D721Med (cell line): ENCODE data around the gene COX7A2L.

Experiments
- DNase-seq: peaks from one replicate; pipeline ENCODE4 v3.0.0; 2011; ENCODE audit warnings: low spot score; ENCODE audit not compliant: insufficient read length
- FAIRE-seq: peaks from 2 replicates; lab custom pipeline; 2011; peaks lifted over from hg19 to GRCh38; lab: Jason Lieb, UNC
- TF ChIP-seq, protein P1 (sequence below): IDR thresholded peaks from 2 replicates; pipeline ENCODE4 v1.5.1; 2012; ENCODE audit warnings: mild to moderate bottlenecking, control low read depth; ENCODE audit not compliant: insufficient read depth; ENCODE audit errors: missing control alignments

Gene COX7A2L

DNA sequence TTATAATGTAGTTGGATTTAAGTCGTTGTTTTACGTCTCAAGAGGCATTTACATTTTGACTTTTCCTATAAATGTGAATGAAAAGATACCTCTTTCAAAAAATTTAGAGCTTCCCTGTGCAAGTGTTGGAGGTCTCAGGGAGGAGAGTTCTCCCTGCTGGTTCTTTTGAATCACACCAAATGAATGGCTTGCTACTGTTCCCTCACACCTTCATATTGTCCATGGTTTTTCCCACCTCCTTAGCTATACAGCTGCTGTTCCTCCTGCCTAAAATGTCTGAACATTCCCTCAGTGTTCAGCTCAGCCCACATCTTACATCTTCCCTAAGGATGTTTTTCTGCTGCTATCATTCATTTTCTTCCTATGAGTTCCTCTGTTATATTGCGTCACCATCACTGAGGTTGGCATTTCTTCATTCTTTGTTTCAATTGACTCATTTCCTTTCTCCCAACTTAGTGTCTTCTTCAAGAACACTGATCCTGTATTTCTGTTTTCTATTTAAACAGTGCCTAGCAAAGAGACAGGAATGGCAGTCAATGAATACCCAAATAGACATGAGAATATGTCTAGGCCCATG lies 46.0 kb downstream of the COX7A2L start:
- TF ChIP-seq, protein P1, sequence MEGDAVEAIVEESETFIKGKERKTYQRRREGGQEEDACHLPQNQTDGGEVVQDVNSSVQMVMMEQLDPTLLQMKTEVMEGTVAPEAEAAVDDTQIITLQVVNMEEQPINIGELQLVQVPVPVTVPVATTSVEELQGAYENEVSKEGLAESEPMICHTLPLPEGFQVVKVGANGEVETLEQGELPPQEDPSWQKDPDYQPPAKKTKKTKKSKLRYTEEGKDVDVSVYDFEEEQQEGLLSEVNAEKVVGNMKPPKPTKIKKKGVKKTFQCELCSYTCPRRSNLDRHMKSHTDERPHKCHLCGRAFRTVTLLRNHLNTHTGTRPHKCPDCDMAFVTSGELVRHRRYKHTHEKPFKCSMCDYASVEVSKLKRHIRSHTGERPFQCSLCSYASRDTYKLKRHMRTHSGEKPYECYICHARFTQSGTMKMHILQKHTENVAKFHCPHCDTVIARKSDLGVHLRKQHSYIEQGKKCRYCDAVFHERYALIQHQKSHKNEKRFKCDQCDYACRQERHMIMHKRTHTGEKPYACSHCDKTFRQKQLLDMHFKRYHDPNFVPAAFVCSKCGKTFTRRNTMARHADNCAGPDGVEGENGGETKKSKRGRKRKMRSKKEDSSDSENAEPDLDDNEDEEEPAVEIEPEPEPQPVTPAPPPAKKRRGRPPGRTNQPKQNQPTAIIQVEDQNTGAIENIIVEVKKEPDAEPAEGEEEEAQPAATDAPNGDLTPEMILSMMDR: no peak
- DNase-seq: no peak
- FAIRE-seq: no peak

DNA sequence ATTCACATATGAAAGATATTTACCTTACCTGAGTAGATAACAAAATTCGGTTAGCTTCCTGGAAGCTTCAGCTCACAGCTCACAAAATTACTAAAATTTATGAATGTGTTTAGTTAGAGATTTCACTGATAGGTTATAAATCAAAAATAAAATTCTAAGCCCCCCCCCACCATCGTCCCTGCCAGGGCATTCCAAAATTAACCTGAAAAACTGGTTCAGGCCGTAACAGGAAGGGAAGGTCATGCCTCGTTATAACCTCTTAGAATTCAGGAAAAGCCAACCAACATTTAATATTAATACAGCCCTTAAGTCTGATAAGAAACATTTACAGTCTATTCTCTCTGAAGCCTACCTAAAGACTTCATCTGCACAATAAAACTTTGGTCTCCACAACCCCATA lies 48.9 kb downstream of the COX7A2L start:
- FAIRE-seq: no peak
- TF ChIP-seq, protein P1: no peak
- no peak for DNase-seq

DNA sequence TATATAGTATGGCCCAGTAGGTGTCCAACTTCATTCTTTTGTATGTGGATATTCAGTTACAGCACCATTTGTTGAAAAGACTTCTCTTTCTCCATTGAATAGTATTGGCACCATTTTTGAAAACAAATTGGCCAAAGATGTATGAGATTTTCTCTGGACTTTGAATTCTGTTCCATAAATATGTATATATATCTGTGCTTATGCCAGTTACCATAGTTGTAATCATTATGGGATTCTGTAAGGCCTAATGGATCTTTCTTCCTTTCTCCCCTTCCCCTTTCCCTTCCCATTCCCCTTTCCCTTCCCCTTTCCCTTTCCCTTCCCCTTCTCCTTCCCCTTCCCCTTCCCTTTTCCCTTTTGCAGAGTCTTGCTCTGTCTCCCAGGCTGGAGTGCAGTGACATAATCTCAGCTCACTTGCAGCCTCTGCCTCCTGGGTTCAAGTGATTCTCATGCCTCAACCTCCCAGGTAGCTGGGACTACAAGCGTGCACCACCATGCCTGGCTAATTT lies 51.0 kb downstream of the COX7A2L start:
- TF ChIP-seq, protein P1: no peak
- no peak for DNase-seq
- no peak for FAIRE-seq

DNA sequence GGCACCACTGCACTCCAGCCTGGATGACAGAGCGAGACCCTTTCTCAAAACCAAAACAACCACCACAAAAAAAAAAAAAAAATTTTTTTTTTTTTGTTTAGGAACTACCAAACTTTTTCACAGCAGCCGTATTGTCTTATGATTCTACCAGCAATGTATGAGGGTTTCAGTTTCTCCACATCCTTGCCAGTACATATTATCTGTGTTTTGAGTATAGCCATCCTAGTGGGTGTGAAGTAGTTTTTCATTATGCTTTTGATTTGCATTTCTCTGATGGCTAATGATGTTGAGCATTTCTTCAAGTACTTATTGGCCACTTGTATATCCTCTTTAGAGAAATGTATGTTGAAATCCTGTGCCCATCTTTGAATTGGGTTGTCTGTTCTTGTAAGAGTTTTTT lies 51.7 kb downstream of the COX7A2L start:
- DNase-seq (no peak), FAIRE-seq (no peak)
- TF ChIP-seq, protein P1: no peak

DNA sequence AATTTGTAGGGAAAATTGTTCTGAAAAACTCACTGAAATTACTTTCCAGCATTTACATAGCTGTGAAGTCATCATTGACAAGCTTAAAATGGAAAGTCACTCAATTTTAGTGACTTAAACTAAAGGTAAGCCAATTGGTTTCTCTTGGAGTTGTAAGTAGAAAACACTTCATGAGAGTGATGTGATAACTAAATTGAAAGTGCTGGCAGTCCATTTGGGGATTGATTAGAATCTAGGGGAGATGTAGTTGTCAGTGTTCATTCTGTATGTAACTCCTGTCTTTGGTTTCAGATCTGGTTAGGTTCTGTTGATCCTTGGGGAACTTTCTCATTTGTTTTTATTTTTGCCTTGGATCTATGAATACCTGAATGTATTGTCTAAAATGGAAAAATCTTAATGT lies 53.8 kb downstream of the COX7A2L start:
- DNase-seq: no peak
- no peak for FAIRE-seq
- TF ChIP-seq, protein P1: no peak

DNA sequence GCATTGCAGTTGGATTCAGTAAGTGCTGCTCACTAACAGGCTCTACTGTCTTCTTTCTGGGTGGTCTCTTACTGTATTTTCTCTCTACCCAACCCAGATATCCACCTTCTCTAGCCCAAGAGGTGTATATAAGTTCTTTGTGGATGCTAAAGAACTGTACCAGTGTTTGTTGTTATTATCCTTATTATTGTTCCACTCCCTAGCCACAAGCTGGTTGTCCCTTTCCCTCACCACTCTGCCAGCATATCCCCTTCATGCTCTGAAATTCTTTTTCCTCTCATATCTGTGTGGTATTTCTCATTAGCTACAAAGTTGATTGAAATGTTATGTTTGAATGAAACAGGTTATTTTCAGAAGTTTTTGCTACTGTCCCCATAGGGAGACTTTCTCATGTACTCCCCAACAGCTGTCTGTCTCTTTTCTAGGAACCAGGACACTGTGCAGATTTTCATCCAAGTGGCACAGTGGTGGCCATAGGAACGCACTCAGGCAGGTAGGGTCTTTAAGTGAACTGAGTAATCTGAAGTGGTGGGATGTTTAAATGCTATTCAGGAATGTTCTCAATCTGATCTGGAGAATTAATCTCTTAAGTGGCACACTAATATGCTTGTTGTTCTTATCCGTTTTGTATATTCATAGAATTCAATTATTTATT lies 56.8 kb downstream of the COX7A2L start:
- no peak for FAIRE-seq
- DNase-seq: no peak
- TF ChIP-seq, protein P1: no peak

DNA sequence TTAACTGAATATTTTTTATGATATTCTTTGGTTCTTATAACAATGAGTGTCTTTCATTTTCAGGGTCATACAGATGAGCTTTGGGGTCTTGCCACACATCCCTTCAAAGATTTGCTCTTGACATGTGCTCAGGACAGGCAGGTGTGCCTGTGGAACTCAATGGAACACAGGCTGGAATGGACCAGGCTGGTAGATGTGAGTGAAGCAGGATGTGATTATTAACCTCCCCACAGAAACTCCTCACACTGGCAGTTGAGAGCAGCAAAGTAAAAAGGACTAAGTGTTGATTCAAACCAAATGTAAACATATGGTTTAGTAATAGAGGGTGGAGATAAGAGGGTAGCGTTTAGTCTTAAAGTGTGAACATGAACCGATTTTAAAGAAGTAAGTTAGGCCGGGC lies 57.8 kb downstream of the COX7A2L start:
- TF ChIP-seq, protein P1: no peak
- DNase-seq (no peak), FAIRE-seq (no peak)
